Activated CD4-positive, alpha-beta T cell treated with anti-CD3 and anti-CD28 coated beads for 1 hour (primary cell): ENCODE data around the gene AK4.
"Not testable (repeated sequence)": the region's sequence is repeated elsewhere in the genome, so short reads cannot be mapped to it uniquely, and the experiment has no call there.

Experiments
- DNase-seq: peaks from one replicate; pipeline ENCODE4 v3.0.0-alpha.2; 2020

The AK4 gene

GRCh38 chr1:65148178-65148547 is at the start of gene AK4:
TSS of gene AK4 (plus strand) at chr1:65148203. CDS start at chr1:65148408, 205 bp downstream.
- DNase-seq, result not testable (repeated sequence)

DNA sequence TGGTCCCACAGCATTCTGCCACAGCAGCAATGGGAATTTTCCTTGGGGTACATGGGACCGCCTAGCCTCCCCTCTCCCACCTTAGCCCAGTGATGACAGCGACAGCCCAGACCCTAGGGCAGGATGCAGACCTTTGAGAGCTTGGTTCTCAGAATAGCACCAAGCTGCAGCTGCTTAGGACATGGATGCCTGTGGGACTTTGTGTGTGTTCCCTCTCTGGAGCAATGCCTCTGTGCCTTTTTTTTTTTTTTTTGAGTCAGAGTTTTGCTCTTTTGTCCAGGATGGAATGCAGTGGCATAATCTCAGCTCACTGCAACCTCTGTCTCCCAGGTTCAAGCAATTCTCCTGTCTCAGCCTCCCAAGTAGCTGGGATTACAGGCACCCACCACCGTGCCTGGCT is 44.2 kb upstream of the AK4 start:
- no peak for DNase-seq

DNA sequence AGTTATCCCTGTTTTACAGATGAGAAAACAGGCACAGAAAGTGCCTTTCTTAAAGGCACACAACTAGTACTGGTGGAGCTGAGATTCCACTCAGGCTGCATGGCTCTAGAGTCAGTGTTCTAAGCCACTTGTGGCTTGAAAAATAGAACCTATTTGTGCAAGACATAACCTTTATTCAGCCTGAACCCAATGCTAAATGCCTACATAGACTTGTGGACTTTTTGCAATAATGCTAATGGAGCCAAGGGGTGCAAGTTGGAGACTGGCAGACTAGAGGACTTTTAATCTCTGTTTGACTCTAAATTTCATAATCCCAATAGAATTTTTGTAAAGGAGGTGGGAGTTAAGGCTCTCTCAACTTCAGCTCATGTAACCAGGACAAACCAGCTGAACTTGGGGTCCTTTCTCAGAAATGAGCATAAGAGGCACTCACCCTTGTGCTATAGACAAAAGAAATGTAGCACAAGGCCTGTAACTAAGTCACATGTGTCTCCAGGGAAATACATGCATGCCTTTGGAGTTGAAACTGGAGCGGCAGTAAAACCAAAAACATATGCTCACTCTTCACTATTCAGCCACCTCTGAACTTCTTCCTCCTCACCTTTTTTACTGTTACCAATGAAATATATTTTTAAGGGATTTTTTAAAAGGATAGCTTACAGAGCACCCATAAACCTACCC is 43.0 kb upstream of the AK4 start:
- DNase-seq, result no peak

GRCh38 chr1:65105596-65105995 is 42.4 kb upstream of the AK4 start:
- no peak for DNase-seq

- no peak for DNase-seq
These were observed 39.9 kb upstream of the AK4 start for GRCh38 chr1:65108025-65108642.

DNA sequence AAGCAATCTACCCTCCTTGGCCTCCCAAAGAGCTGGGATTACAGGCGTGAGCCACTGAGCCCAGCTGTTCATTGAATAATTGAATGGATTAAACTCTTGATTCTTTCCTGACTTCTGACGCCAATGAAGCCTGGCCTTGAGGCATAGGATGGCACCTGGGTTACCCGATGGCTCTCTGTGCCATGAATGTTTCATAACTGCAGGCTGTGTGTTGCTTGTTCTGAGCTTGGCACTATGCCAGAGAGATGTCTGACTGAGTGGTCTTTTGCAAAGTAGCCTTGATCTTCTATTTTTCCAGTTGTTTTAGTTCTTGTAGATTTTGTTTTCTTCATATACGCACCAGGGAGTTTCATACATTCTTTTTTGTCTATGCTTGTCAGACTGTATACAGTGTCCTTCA is 38.5 kb upstream of the AK4 start:
- no peak for DNase-seq

DNA sequence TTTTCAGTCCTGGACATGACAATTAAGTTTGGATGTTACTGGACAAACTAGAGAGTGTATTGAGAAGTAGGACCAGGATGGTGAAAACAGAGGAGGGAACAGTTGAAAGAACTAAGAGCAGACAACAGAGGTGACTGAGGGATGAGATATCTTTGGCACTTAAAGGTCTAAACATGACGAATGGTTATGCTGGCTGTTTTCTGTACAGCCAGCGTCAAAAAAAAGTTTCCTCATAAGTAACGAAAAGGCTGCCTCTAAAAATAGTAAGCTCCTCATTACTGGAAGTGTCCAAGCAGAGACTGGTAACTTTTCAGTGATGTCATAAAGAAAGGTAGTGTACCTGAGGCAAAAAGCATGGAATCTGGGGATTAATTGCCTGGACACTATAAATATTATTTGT is 35.2 kb upstream of the AK4 start:
- DNase-seq, result no peak

- DNase-seq, result no peak
These were observed 34.7 kb upstream of the AK4 start for GRCh38 chr1:65113298-65113697.

DNA sequence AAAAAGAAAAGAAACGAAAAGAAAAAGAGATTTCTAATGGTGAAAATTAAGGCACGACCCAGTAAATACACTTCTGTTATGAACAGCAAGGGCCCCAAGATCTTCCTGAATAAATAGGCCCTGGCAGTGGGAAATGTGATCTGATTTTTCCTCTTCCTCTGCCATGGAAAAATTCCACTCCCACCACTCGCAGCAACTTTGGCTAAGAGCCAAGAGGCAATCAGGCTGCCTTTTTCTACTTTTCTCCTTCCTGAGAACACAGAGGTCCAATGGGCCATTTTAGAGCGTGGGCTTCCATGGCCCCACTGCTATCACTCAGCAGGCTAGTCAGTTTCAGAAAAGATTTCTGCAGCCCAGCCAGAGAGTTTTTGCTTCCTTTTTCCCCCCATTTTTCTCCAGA is 33.7 kb upstream of the AK4 start:
- no peak for DNase-seq

GRCh38 chr1:65119951-65120350 is 28.1 kb upstream of the AK4 start:
- no peak for DNase-seq

GRCh38 chr1:65129104-65129503 is 18.9 kb upstream of the AK4 start:
- not testable (repeated sequence) for DNase-seq

GRCh38 chr1:65138524-65138923 is 9.5 kb upstream of the AK4 start:
- no peak for DNase-seq

GRCh38 chr1:65139793-65140192 is 8.2 kb upstream of the AK4 start:
- DNase-seq, result not testable (repeated sequence)

DNA sequence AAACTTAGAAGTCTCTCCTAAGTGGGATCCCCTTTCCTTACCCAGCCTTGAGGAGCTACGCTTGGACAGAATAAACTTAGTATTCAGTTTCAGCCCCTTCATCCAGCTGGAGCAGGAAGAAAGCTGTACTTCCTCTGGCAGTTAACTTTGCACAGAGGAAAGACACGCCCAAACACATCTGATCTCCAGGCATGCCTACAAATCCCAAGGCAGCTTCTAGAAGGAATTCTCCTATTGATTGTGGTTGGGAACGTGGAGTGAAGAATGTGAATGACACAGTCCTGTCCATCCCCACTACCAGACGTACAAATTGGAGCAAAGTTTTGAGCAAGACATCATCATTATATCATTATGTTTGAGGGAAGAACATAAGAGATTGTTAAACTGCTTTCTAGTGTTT is 6.6 kb upstream of the AK4 start:
- DNase-seq, result no peak

DNA sequence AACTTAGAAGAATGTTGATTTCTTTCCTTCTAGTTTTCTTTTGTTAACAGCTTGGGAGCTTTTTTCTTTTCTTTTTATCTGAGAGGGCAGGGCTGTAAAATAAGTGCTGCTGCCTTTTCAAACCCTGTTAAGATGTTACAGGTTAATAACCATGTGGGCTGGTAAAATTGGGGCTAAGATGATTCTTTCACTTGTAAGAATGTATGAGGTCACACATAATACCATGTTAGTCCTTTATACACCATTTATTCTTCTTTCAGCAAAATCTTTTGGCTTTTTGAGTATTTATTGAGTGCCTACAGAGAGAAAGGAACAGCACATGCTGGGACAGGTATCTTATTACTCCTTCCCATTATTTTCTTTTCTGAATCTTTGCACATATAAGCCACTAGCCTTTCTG is 6.1 kb upstream of the AK4 start:
- no peak for DNase-seq

DNA sequence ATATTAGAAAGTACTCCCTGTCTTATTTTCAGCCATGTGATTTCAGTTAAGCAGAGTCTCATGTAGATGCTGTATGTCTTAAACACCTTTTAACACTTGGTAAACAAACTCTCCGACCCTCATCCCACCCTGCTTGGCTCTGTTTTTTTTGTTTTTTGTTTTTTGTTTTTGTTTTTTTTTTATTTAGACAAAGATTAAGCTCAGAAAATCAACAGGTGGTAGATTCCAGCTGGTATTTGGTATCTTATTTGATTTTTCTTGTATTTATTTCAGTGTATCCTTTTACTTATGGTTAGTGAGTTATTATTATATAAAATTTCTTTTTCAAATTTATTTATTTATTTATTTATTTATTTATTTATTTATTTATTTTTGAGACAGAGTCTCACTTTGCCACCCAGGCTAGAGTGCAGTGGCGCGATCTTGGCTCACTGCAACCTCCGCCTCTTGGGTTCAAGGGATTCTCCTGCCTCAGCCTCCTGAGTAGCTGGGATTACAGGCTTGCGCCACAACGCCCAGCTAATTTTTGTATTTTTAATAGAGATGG is 4.8 kb upstream of the AK4 start:
- not testable (repeated sequence) for DNase-seq

- no peak for DNase-seq
These were observed 1.0 kb upstream of the AK4 start for GRCh38 chr1:65146908-65147423.

DNA sequence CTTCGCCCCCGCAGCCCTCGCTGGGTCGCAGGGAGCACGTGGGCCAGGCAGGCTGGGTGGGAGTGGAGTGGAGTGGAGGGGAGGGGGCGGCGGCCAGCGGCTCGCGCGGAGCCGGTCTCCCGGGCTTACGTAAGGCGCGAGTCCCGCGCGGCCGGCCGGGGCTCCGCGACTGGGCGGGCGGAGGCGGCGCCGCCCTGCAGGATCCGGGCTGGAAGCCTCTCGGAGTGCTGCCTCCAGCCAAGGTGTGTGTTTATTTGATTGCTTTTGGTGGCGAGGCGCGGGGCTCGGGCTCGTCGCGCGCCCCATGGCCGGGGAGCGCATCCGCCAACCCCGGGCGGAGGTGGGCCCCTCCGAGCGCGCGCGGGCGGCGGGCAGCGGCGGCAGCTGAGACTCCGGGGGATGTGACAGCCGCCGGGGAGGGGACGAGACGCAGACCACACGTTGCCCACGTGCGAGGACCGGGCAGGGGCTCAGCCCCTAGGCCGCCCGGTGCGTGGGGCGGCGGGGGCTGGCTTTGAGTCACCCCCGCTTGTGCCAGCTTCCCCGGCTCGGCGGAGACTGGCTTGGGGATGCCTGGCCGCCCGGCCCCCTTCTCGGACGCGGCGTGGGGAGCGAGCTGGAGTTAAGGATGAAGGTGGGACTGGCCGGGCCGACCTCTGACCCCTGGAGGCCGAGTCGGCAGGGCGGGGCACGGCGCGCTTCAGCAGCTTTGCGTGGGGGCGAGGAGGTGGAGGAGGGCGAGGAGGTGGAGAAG is 402 bp upstream of the AK4 start:
- no peak for DNase-seq

DNA sequence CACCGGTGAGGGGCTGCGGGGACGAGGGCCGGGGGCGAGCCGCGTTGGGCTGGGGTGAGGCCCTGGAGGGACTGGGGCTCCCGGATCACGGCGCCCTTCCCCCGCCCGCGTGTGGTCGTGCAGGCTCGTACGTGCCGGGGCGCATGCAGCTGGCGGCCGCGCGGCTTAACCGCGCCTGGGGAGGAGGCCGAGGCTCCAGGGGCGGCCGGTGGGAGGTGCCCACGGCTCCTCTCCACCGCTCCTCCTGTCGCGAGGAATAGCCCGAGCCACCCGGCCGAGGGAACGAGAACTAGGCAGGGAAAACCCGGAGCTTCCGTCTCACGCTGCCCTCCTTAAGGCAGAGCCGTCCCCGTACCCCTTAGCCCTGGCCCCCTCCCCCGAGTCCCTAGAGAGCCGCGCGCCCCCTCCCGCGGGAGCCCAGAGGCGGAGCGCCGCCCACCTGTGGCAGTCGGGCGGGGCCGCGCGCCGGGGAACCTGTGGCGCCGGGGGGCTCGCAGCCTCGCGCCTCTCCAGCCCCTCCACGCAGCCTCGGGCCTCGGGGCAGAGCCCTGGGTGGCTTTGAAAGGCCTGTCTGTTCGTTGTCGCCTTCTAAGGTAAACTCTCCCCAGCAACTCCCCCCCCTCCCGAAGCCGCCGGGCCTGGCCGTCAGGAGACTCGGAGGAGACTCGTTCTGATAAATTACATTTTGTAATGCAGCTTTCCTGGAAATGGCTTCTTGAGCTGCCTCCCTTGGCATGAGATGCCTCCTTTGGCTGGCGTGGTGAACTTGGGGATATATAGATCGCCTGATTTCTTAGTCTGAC is 746 bp downstream of the AK4 start:
- DNase-seq, result peak; percentile 9

GRCh38 chr1:65149351-65150107 is 1.5 kb downstream of the AK4 start:
- no peak for DNase-seq

DNA sequence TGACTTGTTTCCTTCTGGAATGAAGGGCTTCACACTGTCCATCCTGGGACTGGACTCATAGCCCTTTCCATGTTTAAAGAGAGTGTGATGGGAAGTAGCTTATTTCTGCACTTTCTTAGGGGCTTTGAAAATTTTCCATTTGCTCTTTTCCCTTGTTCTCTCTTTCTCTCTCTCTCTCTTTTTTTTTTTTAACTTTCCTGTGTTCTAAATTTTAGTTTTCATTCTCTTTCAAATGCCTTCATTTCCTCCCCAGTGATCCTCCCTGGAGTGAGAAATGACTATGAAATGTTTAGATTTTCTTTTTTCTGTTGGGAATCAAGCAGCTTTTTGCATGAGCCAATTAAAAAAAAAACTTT is 2.1 kb downstream of the AK4 start:
- no peak for DNase-seq

GRCh38 chr1:65150583-65151263 is 2.7 kb downstream of the AK4 start:
- DNase-seq, result no peak
